ENCODE results near the gene IL1R2. TPM values are rescaled to one million over a fixed set of nuclear protein-coding genes. Genes with fewer than 3 reads are reported as not detected.

IL1R2 gene
- total and polyA plus RNA-seq, 2 of the 13 experiments (the other 11 are each of a cell fraction or from before 2014, with no cell fraction given): 3.6 to 7.3 TPM

DNA sequence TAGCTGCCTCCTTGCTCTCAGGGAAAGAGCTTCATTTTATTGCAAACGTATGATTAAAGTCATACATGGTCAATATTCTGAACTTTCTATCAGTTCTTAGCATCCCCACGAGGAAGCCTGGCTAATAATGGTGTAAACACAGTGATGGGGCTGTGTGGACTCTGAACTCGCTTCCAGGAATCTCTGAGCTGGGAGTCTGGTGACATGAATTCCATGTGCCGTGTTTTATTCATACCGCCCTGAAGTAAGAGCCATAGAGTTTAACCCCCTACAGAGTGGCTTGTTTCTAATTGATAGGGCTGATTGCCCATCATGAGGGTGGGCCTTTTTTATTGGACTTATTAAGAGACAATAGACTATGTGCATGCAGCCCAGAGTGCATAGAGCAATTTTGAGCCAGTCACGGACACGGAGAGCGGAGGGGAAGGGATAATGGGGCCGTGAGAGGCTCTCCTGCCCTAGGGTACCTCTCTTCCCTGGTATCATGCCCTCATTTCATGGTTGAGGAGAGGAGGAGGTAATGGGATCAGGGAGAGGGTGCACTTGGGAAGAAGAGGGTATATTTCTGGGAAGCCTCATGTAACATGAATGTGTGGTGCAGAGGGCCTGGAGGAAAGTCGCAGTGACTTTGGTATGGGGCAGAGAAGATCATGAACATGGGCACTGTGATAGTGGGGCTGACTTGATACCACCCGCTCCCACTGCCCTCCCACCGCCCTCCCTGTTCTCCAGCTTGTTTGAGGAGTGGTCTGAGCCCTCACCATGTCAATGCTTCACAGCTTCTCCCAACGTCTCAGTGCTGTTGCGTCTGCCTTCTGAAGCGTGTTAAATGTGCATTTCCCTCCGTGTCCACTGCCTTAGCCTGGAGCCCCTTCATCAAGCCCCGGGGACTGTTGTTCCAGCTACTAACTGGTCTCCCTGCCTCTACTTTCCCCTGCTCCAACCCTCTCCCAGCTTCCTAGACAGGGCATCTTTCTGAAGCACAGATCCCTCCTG, 73.2 kb downstream of the IL1R2 start (continued):
- TF ChIP-seq, protein P1, sequence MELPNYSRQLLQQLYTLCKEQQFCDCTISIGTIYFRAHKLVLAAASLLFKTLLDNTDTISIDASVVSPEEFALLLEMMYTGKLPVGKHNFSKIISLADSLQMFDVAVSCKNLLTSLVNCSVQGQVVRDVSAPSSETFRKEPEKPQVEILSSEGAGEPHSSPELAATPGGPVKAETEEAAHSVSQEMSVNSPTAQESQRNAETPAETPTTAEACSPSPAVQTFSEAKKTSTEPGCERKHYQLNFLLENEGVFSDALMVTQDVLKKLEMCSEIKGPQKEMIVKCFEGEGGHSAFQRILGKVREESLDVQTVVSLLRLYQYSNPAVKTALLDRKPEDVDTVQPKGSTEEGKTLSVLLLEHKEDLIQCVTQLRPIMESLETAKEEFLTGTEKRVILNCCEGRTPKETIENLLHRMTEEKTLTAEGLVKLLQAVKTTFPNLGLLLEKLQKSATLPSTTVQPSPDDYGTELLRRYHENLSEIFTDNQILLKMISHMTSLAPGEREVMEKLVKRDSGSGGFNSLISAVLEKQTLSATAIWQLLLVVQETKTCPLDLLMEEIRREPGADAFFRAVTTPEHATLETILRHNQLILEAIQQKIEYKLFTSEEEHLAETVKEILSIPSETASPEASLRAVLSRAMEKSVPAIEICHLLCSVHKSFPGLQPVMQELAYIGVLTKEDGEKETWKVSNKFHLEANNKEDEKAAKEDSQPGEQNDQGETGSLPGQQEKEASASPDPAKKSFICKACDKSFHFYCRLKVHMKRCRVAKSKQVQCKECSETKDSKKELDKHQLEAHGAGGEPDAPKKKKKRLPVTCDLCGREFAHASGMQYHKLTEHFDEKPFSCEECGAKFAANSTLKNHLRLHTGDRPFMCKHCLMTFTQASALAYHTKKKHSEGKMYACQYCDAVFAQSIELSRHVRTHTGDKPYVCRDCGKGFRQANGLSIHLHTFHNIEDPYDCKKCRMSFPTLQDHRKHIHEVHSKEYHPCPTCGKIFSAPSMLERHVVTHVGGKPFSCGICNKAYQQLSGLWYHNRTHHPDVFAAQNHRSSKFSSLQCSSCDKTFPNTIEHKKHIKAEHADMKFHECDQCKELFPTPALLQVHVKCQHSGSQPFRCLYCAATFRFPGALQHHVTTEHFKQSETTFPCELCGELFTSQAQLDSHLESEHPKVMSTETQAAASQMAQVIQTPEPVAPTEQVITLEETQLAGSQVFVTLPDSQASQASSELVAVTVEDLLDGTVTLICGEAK (IDR thresholded peaks at IDR 0.05): no peak
- TF ChIP-seq, protein P1 (CRISPR knock-in tag; IDR thresholded peaks at IDR 0.05): 0 out of 2 replicates have a peak, but pooled peaks have one; percentile 47
- TF ChIP-seq ZNF3 (CRISPR knock-in tag; IDR thresholded peaks at IDR 0.05) (peak; percentile 79; the same call in 1 of the 2 replicates), ZNF343 (CRISPR knock-in tag; IDR thresholded peaks at IDR 0.05) (no peak), ZNF383 (CRISPR knock-in tag; IDR thresholded peaks at IDR 0.05; ENCODE audit: borderline replicate concordance) (no peak), ZNF550 (CRISPR knock-in tag; IDR thresholded peaks at IDR 0.05; ENCODE audit: borderline replicate concordance) (peak; percentile 17; the same call in 1 of the 2 replicates), GPN1 (CRISPR knock-in tag; IDR thresholded peaks at IDR 0.05; ENCODE audit: borderline replicate concordance) (no peak), ZNF430 (CRISPR knock-in tag; IDR thresholded peaks at IDR 0.05) (no peak), ZNF709 (CRISPR knock-in tag; IDR thresholded peaks at IDR 0.05) (peak; percentile 22; the same call in 1 of the 2 replicates), TP53 (CRISPR knock-in tag; conservative IDR thresholded peaks at IDR 0.05) (peak; percentile 38; the same call in 1 of the 2 replicates), MEF2D (CRISPR knock-in tag; IDR thresholded peaks at IDR 0.05) (no peak; the same call in 1 of the 2 replicates), ZSCAN9 (CRISPR knock-in tag; IDR thresholded peaks at IDR 0.05; ENCODE audit: borderline replicate concordance) (peak; percentile 58; the same call in 1 of the 2 replicates), ZNF484 (CRISPR knock-in tag; IDR thresholded peaks at IDR 0.05; ENCODE audit: borderline replicate concordance, low read depth) (no peak), ZNF34 (CRISPR knock-in tag; IDR thresholded peaks at IDR 0.05; ENCODE audit: borderline replicate concordance) (no peak), FOXO1 (CRISPR knock-in tag; IDR thresholded peaks at IDR 0.05) (peak; percentile 88)
- TF ChIP-seq, protein P2, sequence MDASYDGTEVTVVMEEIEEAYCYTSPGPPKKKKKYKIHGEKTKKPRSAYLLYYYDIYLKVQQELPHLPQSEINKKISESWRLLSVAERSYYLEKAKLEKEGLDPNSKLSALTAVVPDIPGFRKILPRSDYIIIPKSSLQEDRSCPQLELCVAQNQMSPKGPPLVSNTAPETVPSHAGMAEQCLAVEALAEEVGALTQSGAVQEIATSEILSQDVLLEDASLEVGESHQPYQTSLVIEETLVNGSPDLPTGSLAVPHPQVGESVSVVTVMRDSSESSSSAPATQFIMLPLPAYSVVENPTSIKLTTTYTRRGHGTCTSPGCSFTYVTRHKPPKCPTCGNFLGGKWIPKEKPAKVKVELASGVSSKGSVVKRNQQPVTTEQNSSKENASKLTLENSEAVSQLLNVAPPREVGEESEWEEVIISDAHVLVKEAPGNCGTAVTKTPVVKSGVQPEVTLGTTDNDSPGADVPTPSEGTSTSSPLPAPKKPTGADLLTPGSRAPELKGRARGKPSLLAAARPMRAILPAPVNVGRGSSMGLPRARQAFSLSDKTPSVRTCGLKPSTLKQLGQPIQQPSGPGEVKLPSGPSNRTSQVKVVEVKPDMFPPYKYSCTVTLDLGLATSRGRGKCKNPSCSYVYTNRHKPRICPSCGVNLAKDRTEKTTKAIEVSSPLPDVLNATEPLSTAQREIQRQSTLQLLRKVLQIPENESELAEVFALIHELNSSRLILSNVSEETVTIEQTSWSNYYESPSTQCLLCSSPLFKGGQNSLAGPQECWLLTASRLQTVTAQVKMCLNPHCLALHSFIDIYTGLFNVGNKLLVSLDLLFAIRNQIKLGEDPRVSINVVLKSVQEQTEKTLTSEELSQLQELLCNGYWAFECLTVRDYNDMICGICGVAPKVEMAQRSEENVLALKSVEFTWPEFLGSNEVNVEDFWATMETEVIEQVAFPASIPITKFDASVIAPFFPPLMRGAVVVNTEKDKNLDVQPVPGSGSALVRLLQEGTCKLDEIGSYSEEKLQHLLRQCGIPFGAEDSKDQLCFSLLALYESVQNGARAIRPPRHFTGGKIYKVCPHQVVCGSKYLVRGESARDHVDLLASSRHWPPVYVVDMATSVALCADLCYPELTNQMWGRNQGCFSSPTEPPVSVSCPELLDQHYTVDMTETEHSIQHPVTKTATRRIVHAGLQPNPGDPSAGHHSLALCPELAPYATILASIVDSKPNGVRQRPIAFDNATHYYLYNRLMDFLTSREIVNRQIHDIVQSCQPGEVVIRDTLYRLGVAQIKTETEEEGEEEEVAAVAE (CRISPR knock-in tag; IDR thresholded peaks at IDR 0.05; ENCODE audit: borderline replicate concordance): no peak
